Chondrocyte (in vitro differentiated cells): ENCODE measurements around the gene SLC2A4RG. TPM values are rescaled to one million over a fixed set of nuclear protein-coding genes. Genes with fewer than 3 reads are reported as not detected.

Experiments
- DNase-seq: peaks from one replicate; pipeline ENCODE4 v3.0.0; 2021; ENCODE audit warnings: mixed read lengths, low spot score
- H3K27ac Mint-ChIP-seq: one replicate; pipeline ENCODE4 v1.8.0; 2021; ENCODE audit warnings: mild to moderate bottlenecking, moderate library complexity, mixed read lengths; ENCODE audit not compliant: unreplicated experiment
- H3K27me3 Mint-ChIP-seq: 2 replicates; pipeline ENCODE4 v1.8.0; 2021; ENCODE audit warnings: low read depth, mixed read lengths
- H3K36me3 Mint-ChIP-seq: 2 replicates; pipeline ENCODE4 v1.8.0; 2021; ENCODE audit warnings: low read depth, mixed read lengths
- H3K4me1 Mint-ChIP-seq: 2 replicates; pipeline ENCODE4 v1.8.0; 2021; ENCODE audit warnings: low read depth, mild to moderate bottlenecking, mixed read lengths
- H3K4me3 Mint-ChIP-seq: one replicate; pipeline ENCODE4 v1.8.0; 2021; ENCODE audit warnings: mild to moderate bottlenecking, moderate library complexity, mixed read lengths; ENCODE audit not compliant: unreplicated experiment
- H3K9me3 Mint-ChIP-seq: 2 replicates; pipeline ENCODE4 v1.8.0; 2021; ENCODE audit warnings: low read depth, mixed read lengths
- CTCF ChIP-seq: fragments of 200-600 bp; sonication (generic); IDR thresholded peaks from 2 replicates; pipeline ENCODE4 v1.5.0; 2021; ENCODE audit warnings: antibody characterized with exemption, mild to moderate bottlenecking, moderate library complexity
- total RNA-seq: library from RNA; stranded (reverse); gene quantifications from 3 replicates; pipeline ENCODE4 v1.2.1, GENCODE V29; 2021

Gene SLC2A4RG
- total RNA-seq, 1 donor from 2014 or later = 101 TPM

GRCh38 chr20:63701329-63702035, 38.1 kb upstream of the SLC2A4RG start:
- TF ChIP-seq CTCF = no peak
- peaks cover 34% of the 10 kb centered on the region for H3K4me1 Mint-ChIP-seq
- H3K9me3 Mint-ChIP-seq = no peaks in the 10 kb centered on the region
- peaks cover 5% of the 10 kb centered on the region for H3K36me3 Mint-ChIP-seq
- H3K27ac Mint-ChIP-seq = no peak overlapping the region
- no peaks in the 10 kb centered on the region for H3K27me3 Mint-ChIP-seq
- no peak overlapping the region for H3K4me3 Mint-ChIP-seq
- peak; percentile 83 for DNase-seq

GRCh38 chr20:63702036-63702665, 37.4 kb upstream of the SLC2A4RG start:
- Mint-ChIP-seq H3K4me3 (no peak overlapping the region), H3K4me1 (peaks cover 39% of the 10 kb centered on the region), H3K36me3 (peaks cover 6% of the 10 kb centered on the region), H3K27ac (no peak overlapping the region), H3K9me3 (no peaks in the 10 kb centered on the region), H3K27me3 (no peaks in the 10 kb centered on the region)
- TF ChIP-seq CTCF = no peak
- peak; percentile 74 for DNase-seq

- no peak overlapping the region for H3K4me3 Mint-ChIP-seq
- H3K9me3 Mint-ChIP-seq = no peaks in the 10 kb centered on the region
- no peaks in the 10 kb centered on the region for H3K27me3 Mint-ChIP-seq
- no peak overlapping the region for H3K27ac Mint-ChIP-seq
- H3K36me3 Mint-ChIP-seq = peaks cover 6% of the 10 kb centered on the region
- DNase-seq = peak; percentile 86
- H3K4me1 Mint-ChIP-seq = peaks cover 34% of the 10 kb centered on the region
- no peak for TF ChIP-seq CTCF
Measured at GRCh38 chr20:63702751-63703470, 36.7 kb upstream of the SLC2A4RG start.

- Mint-ChIP-seq H3K27me3 (no peaks in the 10 kb centered on the region), H3K4me3 (no peak overlapping the region), H3K36me3 (peaks cover 6% of the 10 kb centered on the region), H3K4me1 (peaks cover 32% of the 10 kb centered on the region), H3K9me3 (no peaks in the 10 kb centered on the region), H3K27ac (no peak overlapping the region)
- DNase-seq = peak; percentile 93
- TF ChIP-seq CTCF = no peak
Measured at GRCh38 chr20:63703471-63703975, 36.1 kb upstream of the SLC2A4RG start.

GRCh38 chr20:63703976-63704748, 35.4 kb upstream of the SLC2A4RG start:
- peaks cover 32% of the 10 kb centered on the region for H3K4me1 Mint-ChIP-seq
- H3K27ac Mint-ChIP-seq = peak overlapping the region; percentile 2
- no peaks in the 10 kb centered on the region for H3K9me3 Mint-ChIP-seq
- peaks cover 6% of the 10 kb centered on the region for H3K36me3 Mint-ChIP-seq
- H3K4me3 Mint-ChIP-seq = no peak overlapping the region
- peak; percentile 67 for DNase-seq
- no peak for TF ChIP-seq CTCF
- no peaks in the 10 kb centered on the region for H3K27me3 Mint-ChIP-seq
